ENCODE data around the gene DDX41. TPM values are rescaled to one million over a fixed set of nuclear protein-coding genes. Genes with fewer than 3 reads are reported as not detected.

Gene DDX41
- total and polyA plus RNA-seq, 10 of the 15 experiments (the other 5 are each of a cell fraction or from before 2014, with no cell fraction given) = 32.7 to 215 (median 93.6) TPM

DNA sequence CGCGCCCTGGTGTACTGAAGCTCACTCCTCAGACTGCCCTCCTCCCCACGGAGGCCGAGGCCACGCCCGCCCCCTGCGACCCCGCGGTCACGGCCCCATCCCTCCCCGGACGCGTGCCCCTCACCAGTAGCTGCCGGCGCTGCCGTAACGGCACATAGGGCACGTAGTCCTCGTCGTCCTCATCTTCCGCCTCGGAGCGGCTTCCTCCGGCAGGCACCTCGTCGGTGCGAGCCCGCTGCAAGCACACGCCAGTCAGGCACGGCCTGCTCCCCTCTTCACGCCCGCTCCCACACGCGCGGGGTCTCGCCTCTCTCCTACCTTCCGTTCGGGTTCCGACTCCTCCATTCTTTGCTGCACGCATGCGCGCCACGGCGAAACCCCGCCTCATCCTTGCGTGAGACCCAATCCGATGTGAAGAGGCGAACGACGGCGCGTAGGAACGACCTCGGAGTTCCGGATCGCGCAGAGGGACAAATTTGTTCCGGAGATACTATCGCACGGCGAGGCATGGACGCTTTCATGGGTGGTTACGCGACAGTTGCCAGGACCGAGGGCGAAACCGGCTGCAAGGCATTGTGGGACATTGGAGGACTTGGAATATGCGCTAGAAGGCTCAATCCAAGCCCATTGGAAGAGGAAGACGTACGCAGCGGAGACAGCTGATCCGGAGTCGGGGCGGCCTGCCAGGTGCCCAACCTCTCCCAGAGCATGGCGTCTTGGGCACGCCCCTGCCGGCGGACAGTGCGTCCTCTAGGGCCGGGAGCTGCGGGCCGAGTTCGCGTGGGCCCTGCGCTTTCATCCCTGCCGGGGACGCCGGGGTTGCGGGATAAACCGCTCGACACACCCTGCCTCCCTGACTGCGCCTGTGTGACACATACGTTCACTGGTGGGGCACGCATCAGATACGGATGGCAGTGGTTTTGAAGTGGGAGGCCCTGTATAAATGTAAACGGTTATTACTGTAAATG is at the start of gene DDX41 (continued):
- TF ChIP-seq, protein P1, sequence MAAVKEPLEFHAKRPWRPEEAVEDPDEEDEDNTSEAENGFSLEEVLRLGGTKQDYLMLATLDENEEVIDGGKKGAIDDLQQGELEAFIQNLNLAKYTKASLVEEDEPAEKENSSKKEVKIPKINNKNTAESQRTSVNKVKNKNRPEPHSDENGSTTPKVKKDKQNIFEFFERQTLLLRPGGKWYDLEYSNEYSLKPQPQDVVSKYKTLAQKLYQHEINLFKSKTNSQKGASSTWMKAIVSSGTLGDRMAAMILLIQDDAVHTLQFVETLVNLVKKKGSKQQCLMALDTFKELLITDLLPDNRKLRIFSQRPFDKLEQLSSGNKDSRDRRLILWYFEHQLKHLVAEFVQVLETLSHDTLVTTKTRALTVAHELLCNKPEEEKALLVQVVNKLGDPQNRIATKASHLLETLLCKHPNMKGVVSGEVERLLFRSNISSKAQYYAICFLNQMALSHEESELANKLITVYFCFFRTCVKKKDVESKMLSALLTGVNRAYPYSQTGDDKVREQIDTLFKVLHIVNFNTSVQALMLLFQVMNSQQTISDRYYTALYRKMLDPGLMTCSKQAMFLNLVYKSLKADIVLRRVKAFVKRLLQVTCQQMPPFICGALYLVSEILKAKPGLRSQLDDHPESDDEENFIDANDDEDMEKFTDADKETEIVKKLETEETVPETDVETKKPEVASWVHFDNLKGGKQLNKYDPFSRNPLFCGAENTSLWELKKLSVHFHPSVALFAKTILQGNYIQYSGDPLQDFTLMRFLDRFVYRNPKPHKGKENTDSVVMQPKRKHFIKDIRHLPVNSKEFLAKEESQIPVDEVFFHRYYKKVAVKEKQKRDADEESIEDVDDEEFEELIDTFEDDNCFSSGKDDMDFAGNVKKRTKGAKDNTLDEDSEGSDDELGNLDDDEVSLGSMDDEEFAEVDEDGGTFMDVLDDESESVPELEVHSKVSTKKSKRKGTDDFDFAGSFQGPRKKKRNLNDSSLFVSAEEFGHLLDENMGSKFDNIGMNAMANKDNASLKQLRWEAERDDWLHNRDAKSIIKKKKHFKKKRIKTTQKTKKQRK (IDR thresholded peaks at IDR 0.05; ENCODE audit: low read depth, low read length) = peak; percentile 33; the same call in 1 of the 2 replicates
- peak in 1 of 2 experiments; percentile 32; a peak in 2 of 4 replicates for TF ChIP-seq BHLHE40 (IDR thresholded peaks at IDR 0.05; ENCODE audit: borderline replicate concordance in 1 of 2, low read depth in 2 of 2, low read length in 1 of 2)
- no peak for TF ChIP-seq REST (IDR thresholded peaks at IDR 0.05; ENCODE audit: low read depth, low read length)
- TF ChIP-seq ATF2 (IDR thresholded peaks at IDR 0.05; ENCODE audit: low read length) = no peak
- TF ChIP-seq ZNF384 (IDR thresholded peaks at IDR 0.05; ENCODE audit: borderline replicate concordance, low read depth, low read length) = no peak
- no peak for TF ChIP-seq RBBP5 (conservative IDR thresholded peaks at IDR 0.05)
- no peak for TF ChIP-seq HSF1 (IDR thresholded peaks at IDR 0.05; ENCODE audit: low read depth, low read length)
- no peak for TF ChIP-seq ETV6 (conservative IDR thresholded peaks at IDR 0.05 in 1 of 2, IDR thresholded peaks at IDR 0.05 in 1 of 2; ENCODE audit: borderline replicate concordance in 1 of 2, low read depth in 1 of 2)
- TF ChIP-seq SMAD1 (IDR thresholded peaks at IDR 0.05; ENCODE audit: low read depth, partially characterized antibody) = no peak
- TF ChIP-seq TCF12 (IDR thresholded peaks at IDR 0.05; ENCODE audit: low read depth, low read length) = peak; percentile 29
- TF ChIP-seq RAD21 (IDR thresholded peaks at IDR 0.05; ENCODE audit: insufficient read depth, low read depth, low read length) = no peak
- TF ChIP-seq ZZZ3 (IDR thresholded peaks at IDR 0.05; ENCODE audit: control insufficient read depth, insufficient read length, low read depth) = no peak
- no peak for TF ChIP-seq NR2C2 (IDR thresholded peaks at IDR 0.05; ENCODE audit: borderline replicate concordance, control insufficient read depth, insufficient read length, low read depth)
- no peak for TF ChIP-seq JUND (IDR thresholded peaks at IDR 0.05; ENCODE audit: low read depth, low read length)

Measured in GM12878 (cell line).